Stimulated activated CD4-positive, alpha-beta T cell treated with anti-CD3 and anti-CD28 coated beads, Interleukin-1b, Interleukin-23, amount 100 ng/mL, for 4 hours (primary cell): Measurements from ENCODE around the gene ORC4.

Experiments
- DNase-seq, 2 donors: peaks; one replicate each; pipeline ENCODE4 v3.0.0-alpha.2; 2020; ENCODE audit warnings: low read depth in 2 of 2

ORC4 gene

GRCh38 chr2:147933931-147934330, 86.6 kb downstream of the ORC4 start:
- no peak for DNase-seq

- DNase-seq = no peak
These were observed 93.4 kb downstream of the ORC4 start for GRCh38 chr2:147927053-147927588.

- no peak for DNase-seq
These were observed 94.7 kb downstream of the ORC4 start for GRCh38 chr2:147925886-147926285.

GRCh38 chr2:147924647-147925046, 95.9 kb downstream of the ORC4 start:
- no peak for DNase-seq

- no peak for DNase-seq
These were observed 96.7 kb downstream of the ORC4 start for GRCh38 chr2:147923846-147924245.

- no peak for DNase-seq
These were observed 103.4 kb downstream of the ORC4 start for GRCh38 chr2:147917161-147917560.

- DNase-seq = no peak
These were observed 103.8 kb downstream of the ORC4 start for GRCh38 chr2:147916723-147917122.

- DNase-seq = no peak
These were observed 104.5 kb downstream of the ORC4 start for GRCh38 chr2:147916067-147916466.

GRCh38 chr2:147913701-147914480, 106.6 kb downstream of the ORC4 start:
- DNase-seq = no peak

- peak in 1 of 2 donors; percentile 43 for DNase-seq
These were observed 109.5 kb downstream of the ORC4 start for GRCh38 chr2:147910990-147911473.

GRCh38 chr2:147909178-147909577, 111.4 kb downstream of the ORC4 start:
- DNase-seq = no peak

GRCh38 chr2:147904051-147904450, 116.5 kb downstream of the ORC4 start:
- no peak for DNase-seq

- no peak for DNase-seq
These were observed 131.9 kb downstream of the ORC4 start for GRCh38 chr2:147888680-147889079.

GRCh38 chr2:147886136-147886535, 134.4 kb downstream of the ORC4 start:
- no peak for DNase-seq

- DNase-seq = no peak
These were observed 135.7 kb downstream of the ORC4 start for GRCh38 chr2:147884830-147885229.

GRCh38 chr2:147882631-147883030, 137.9 kb downstream of the ORC4 start:
- DNase-seq = no peak
